Heart right ventricle (tissue), 16 donors: ENCODE data around the gene GCK. TPM values are rescaled to one million over a fixed set of nuclear protein-coding genes. Genes with fewer than 3 reads are reported as not detected.

ENCODE experiments used
- ATAC-seq, 8 donors: fragments of 200-7000 bp; cut with Tn5 transposase; one replicate each; pipeline ENCODE4 v1.9.1; 2020; ENCODE audit warnings: mild to moderate bottlenecking in 8 of 8, moderate library complexity in 8 of 8, moderate number of reproducible peaks in 1 of 8
- DNase-seq, 2 donors: peaks; one replicate each; pipeline ENCODE4 v3.0.0-alpha.2; 2020
- H3K27ac ChIP-seq, 10 donors: fragments of 200-600 bp; sonication (generic) in 2 of 10; one replicate each; pipeline versions ENCODE4 v1.5.0 to v1.8.0; 2020 to 2022; ENCODE audit warnings: mild to moderate bottlenecking in 3 of 10
- H3K27me3 ChIP-seq, 7 donors: fragments of 200-600 bp; one replicate each; pipeline ENCODE4 v1.8.0; 2021 to 2022; ENCODE audit warnings: mild to moderate bottlenecking in 2 of 7
- H3K36me3 ChIP-seq, 9 donors: fragments of 200-600 bp; sonication (generic) in 1 of 9; one replicate each; pipeline versions ENCODE4 v1.5.0 to v1.8.0; 2020 to 2022; ENCODE audit warnings: mild to moderate bottlenecking in 2 of 9
- H3K4me1 ChIP-seq, 9 donors: fragments of 200-600 bp; sonication (generic) in 1 of 9; one replicate each; pipeline versions ENCODE4 v1.5.0 to v1.8.0; 2020 to 2022; ENCODE audit warnings: mild to moderate bottlenecking in 4 of 9
- H3K4me3 ChIP-seq, 10 donors: fragments of 200-600 bp; sonication (generic) in 2 of 10; one replicate each; pipeline versions ENCODE4 v1.5.0 to v1.8.0; 2020 to 2022; ENCODE audit warnings: mild to moderate bottlenecking in 7 of 10, moderate library complexity in 2 of 10
- H3K9me3 ChIP-seq, 11 donors: fragments of 200-600 bp in 10 of 11; sonication (generic) in 2 of 11; one replicate each; pipeline versions ENCODE4 v1.5.0 to v1.8.0; 2013 to 2022; ENCODE audit warnings: mild to moderate bottlenecking in 2 of 11, control low read depth in 1 of 11, moderate library complexity in 1 of 11
- CTCF ChIP-seq, 9 donors: fragments of 200-600 bp; sonication (generic) in 2 of 9; IDR thresholded peaks; one replicate each; pipeline versions ENCODE4 v1.5.0 to v1.8.0; 2021 to 2022; ENCODE audit warnings: antibody characterized with exemption in 9 of 9, mild to moderate bottlenecking in 5 of 9, moderate library complexity in 1 of 9
- WGBS, 2 donors: extraction: QIAGEN DNeasy Blood & Tissue Kit; methylation state at CpG; one replicate each; pipeline ENCODE4 v1.1.7; 2013; ENCODE audit warnings: inconsistent platforms in 1 of 2; 5-methylcytosine and 5-hydroxymethylcytosine counted together
- intact Hi-C, 10 donors: fragments of 100-400 bp; cut with DNase I; formaldehyde crosslinking; loops; one replicate each; pipeline versions ENCODE4 v1.11.1 to v1.14.2; 2022
- polyA plus RNA-seq, 2 donors: library from polyadenylated mRNA; stranded (reverse); fragments of 200-250 nt; gene quantifications; one replicate each; pipeline ENCODE4 v1.2.3, GENCODE V29; 2013
- total RNA-seq, 10 donors: library from RNA; stranded (reverse); fragmentation: NEBNext Ultra II Directional in 3 of 10; extraction: Animal tissue kit (Norgen Biotek cat#: 25700) in 3 of 10; gene quantifications; one replicate each; pipeline versions ENCODE4 v1.2.1 to v1.2.4, GENCODE V29; 2021 to 2023
- donor health status: Arrhythmogenic right ventricular cardiomyopathy.
- donor health status: ischemic (EF 13 %, LVEDD 7.1; RV severe dilation, severe dysfunction).
- donor health status: healthy with polysubstance abuse.
- donor health status: DM: no; HTN: yes; CAD: no.
- donor health status: DM: no; HTN: no; CAD: no.
- donor health status: ischemic (EF 25% LVEDD 6.9; RV normal size, moderate dysfunction).
- donor health status: ischemic (EF 25% LVEDD 5.7; RV mildly dilated, moderate dysfunction).
- donor health status: healthy.
- donor health status: DM: yes; HTN: yes; CAD: no.
- donor health status: Ischemic cardiomyopathy.
- donor health status: ischemic (EF 35%, LVEDD 5.7; RV mildly dilated, moderate dysfunction).
- donor health status: nonischemic (EF 11% LVEDD 7.7; RV severe dilation, severe dysfunction).
- donor health status: DM: yes; HTN: yes; CAD: no.
- donor health status: PGD.
- donor health status: ischemic (EF 29% LVEDD 5.4; RV normal size, mild dysfunction).
- donor health status: nonischemic (EF 23%, LVEDD 6.1; RV moderate dilation, normal function).

Gene GCK
- total and polyA plus RNA-seq, 12 donors = 0.50 to 6.0 (median 1.5) TPM

GRCh38 chr7:44194069-44194468 is 4.8 kb upstream of the GCK start:
- peaks cover 0 to 27% (median 20%) of the 10 kb centered on the region in 7 donors for H3K27me3 ChIP-seq
- ATAC-seq = no peak

GRCh38 chr7:44193011-44193802 is 4.0 kb upstream of the GCK start:
- Histone ChIP-seq H3K9me3 (no peaks in the 10 kb centered on the region), H3K36me3 (no peaks in the 10 kb centered on the region), H3K4me3 (no peak overlapping the region), H3K27ac (no peak overlapping the region), H3K4me1 (peaks cover 0 to 5% (median 0%) of the 10 kb centered on the region in 9 donors), H3K27me3 (peaks cover 0 to 27% (median 20%) of the 10 kb centered on the region in 7 donors)
- intact Hi-C loops = loop anchor here in 4 of 10 donors (10.0 kb wide), 3 partner anchors 48 to 118 kb away; partner anchors contain the start of gene MYL7 (in 2 of the 4)
- DNase-seq (no peak), ATAC-seq (no peak)
- no peak for TF ChIP-seq CTCF (IDR thresholded peaks at IDR 0.05)
- WGBS, 2 donors = 89 to 94% methylated on average over 7 of the region's 7 CpGs

More at GRCh38 chr7:44194069-44194468, 4.8 kb upstream of the GCK start:
- DNase-seq = no peak
- H3K9me3 ChIP-seq = no peaks in the 10 kb centered on the region
- no peak overlapping the region for H3K27ac ChIP-seq
- H3K4me1 ChIP-seq = peaks cover 0 to 5% (median 0%) of the 10 kb centered on the region in 9 donors
- 65 to 68% methylated on average over 2 of the region's 2 CpGs for WGBS, 2 donors
- intact Hi-C loops = loop anchor here in 4 of 10 donors (10.0 kb wide), 3 partner anchors 49 to 119 kb away; partner anchors contain the start of gene MYL7 (in 2 of the 4)
- no peaks in the 10 kb centered on the region for H3K36me3 ChIP-seq
- no peak overlapping the region for H3K4me3 ChIP-seq
- no peak for TF ChIP-seq CTCF (IDR thresholded peaks at IDR 0.05)

GRCh38 chr7:44191171-44191570 is 1.9 kb upstream of the GCK start:
- peaks cover 0 to 5% (median 0%) of the 10 kb centered on the region in 9 donors for H3K4me1 ChIP-seq
- no peak for DNase-seq
- intact Hi-C loops = loop anchor here in 4 of 10 donors (10.0 kb wide), 3 partner anchors 46 to 116 kb away; partner anchors contain the start of gene MYL7 (in 2 of the 4)
- no peaks in the 10 kb centered on the region for H3K9me3 ChIP-seq
- ATAC-seq = no peak
- no peak overlapping the region for H3K4me3 ChIP-seq
- TF ChIP-seq CTCF (IDR thresholded peaks at IDR 0.05) = no peak
- no peaks in the 10 kb centered on the region for H3K36me3 ChIP-seq
- peaks cover 0 to 25% (median 18%) of the 10 kb centered on the region in 7 donors for H3K27me3 ChIP-seq
- 91 to 92% methylated on average over 5 of the region's 5 CpGs for WGBS, 2 donors
- no peak overlapping the region for H3K27ac ChIP-seq

- 81 to 87% methylated on average over 14 of the region's 14 CpGs for WGBS, 2 donors
- no peaks in the 10 kb centered on the region for H3K36me3 ChIP-seq
- TF ChIP-seq CTCF (IDR thresholded peaks at IDR 0.05) = no peak
- H3K4me1 ChIP-seq = no peaks in the 10 kb centered on the region
- no peak overlapping the region for H3K4me3 ChIP-seq
- no peaks in the 10 kb centered on the region for H3K9me3 ChIP-seq
- H3K27me3 ChIP-seq = peaks cover 0 to 25% (median 18%) of the 10 kb centered on the region in 7 donors
- H3K27ac ChIP-seq = no peak overlapping the region
- intact Hi-C loops = loop anchor here in 4 of 10 donors (10.0 kb wide), 3 partner anchors 45 to 115 kb away; partner anchors contain the start of gene MYL7 (in 2 of the 4)
- DNase-seq (no peak), ATAC-seq (no peak)
These were observed 994 bp upstream of the GCK start for GRCh38 chr7:44189993-44190872.
